ENCODE measurements around the gene LHFPL3. TPM values are rescaled to one million over a fixed set of nuclear protein-coding genes. Genes with fewer than 3 reads are reported as not detected.

Gene LHFPL3
- total RNA-seq, 4 donors from 2014 or later = not detected

GRCh38 chr7:104327534-104327933 lies 869 bp upstream of the LHFPL3 start:
- Histone ChIP-seq H3K4me3 (no peak overlapping the region), H3K9me3 (no peaks in the 10 kb centered on the region), H3K4me1 (peaks cover 13 to 19% (median 18%) of the 10 kb centered on the region in 4 donors), H3K36me3 (no peaks in the 10 kb centered on the region), H3K27ac (replicated peaks in 1 of 4) (no peak overlapping the region), H3K27me3 (peaks cover 0 to 68% (median 20%) of the 10 kb centered on the region in 4 donors)
- WGBS = 47% methylated on average over 7 of the region's 7 CpGs
- intact Hi-C loops (cut with DNase I) = no loop called here
- DNase-seq (ENCODE audit: extremely low spot score) = no peak
- TF ChIP-seq POLR2A (IDR thresholded peaks at IDR 0.05; ENCODE audit: low read depth) (no peak), EP300 (IDR thresholded peaks at IDR 0.05) (no peak), POLR2AphosphoS5 (IDR thresholded peaks at IDR 0.05) (no peak), CTCF (IDR thresholded peaks at IDR 0.05) (no peak)

DNA sequence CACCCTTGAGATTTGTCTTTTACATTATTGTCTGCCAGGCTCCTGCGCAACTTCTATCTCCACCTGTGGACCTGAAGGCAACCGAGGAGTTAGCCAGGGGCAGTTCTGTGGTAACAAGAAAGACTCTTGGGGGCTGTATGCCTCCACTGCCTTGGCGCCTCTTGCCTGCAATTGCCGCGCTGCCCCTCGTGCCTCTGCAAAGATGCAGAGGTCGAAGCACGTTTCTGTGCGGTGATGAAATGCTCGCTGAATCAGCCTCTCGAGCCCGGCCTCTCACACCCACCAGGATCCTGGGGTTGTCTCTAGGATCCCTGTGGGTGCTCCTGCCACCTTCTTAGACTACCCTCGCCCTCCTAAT lies 486 bp upstream of the LHFPL3 start:
- H3K36me3 ChIP-seq = no peaks in the 10 kb centered on the region
- H3K9me3 ChIP-seq = no peaks in the 10 kb centered on the region
- no peak overlapping the region for H3K27ac ChIP-seq (replicated peaks in 1 of 4)
- TF ChIP-seq POLR2AphosphoS5 (IDR thresholded peaks at IDR 0.05) (no peak), EP300 (IDR thresholded peaks at IDR 0.05) (no peak), CTCF (IDR thresholded peaks at IDR 0.05) (no peak), POLR2A (IDR thresholded peaks at IDR 0.05; ENCODE audit: low read depth) (no peak)
- intact Hi-C loops (cut with DNase I) = no loop called here
- H3K4me3 ChIP-seq = peak overlapping the region in 2 of 4 donors; percentile 35
- H3K27me3 ChIP-seq = peaks cover 0 to 66% (median 20%) of the 10 kb centered on the region in 4 donors
- H3K4me1 ChIP-seq = peaks cover 13 to 19% (median 18%) of the 10 kb centered on the region in 4 donors
- no peak for DNase-seq (ENCODE audit: extremely low spot score)
- 16% methylated on average over 6 of the region's 13 CpGs for WGBS

GRCh38 chr7:104328970-104329825 lies 795 bp downstream of the LHFPL3 start:
- Histone ChIP-seq H3K4me1 (peaks cover 13 to 19% (median 18%) of the 10 kb centered on the region in 4 donors), H3K27me3 (peaks cover 0 to 66% (median 20%) of the 10 kb centered on the region in 4 donors), H3K36me3 (no peaks in the 10 kb centered on the region), H3K27ac (replicated peaks in 1 of 4) (no peak overlapping the region), H3K9me3 (no peaks in the 10 kb centered on the region), H3K4me3 (peak overlapping the region; percentile 29 to 38 (median 35))
- no peak for DNase-seq (ENCODE audit: extremely low spot score)
- TF ChIP-seq POLR2AphosphoS5 (IDR thresholded peaks at IDR 0.05) (no peak), EP300 (IDR thresholded peaks at IDR 0.05) (no peak), POLR2A (IDR thresholded peaks at IDR 0.05; ENCODE audit: low read depth) (no peak), CTCF (IDR thresholded peaks at IDR 0.05) (no peak)
- WGBS = 2% methylated on average over 50 of the region's 59 CpGs
- intact Hi-C loops (cut with DNase I) = no loop called here

DNA sequence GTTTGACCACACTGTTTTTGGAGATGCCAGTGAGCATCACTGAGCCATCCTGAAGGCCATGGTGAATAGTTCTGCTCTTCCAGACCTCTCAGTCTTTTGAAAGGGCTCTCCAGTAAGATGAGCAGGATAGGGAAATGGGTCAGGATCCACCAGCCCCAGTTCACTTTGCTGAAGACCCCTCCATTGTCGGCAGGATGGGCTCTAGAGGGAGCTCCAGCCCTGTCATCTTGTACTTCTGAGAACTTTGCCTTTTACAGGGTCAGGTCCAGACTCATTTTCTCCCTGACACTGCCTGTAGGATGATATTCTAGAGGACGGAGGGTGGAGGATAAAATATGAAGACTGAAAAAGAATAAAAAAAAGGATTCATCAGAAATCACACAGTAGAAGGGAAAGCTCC lies 13.1 kb downstream of the LHFPL3 start:
- no peak for DNase-seq (ENCODE audit: extremely low spot score)
- no peaks in the 10 kb centered on the region for H3K9me3 ChIP-seq
- intact Hi-C loops (cut with DNase I) = no loop called here
- H3K4me1 ChIP-seq = no peaks in the 10 kb centered on the region
- 13% methylated on average over 2 of the region's 2 CpGs for WGBS
- H3K36me3 ChIP-seq = no peaks in the 10 kb centered on the region
- H3K27ac ChIP-seq (replicated peaks in 1 of 4) = no peak overlapping the region
- peaks cover 0 to 4% (median 0%) of the 10 kb centered on the region in 4 donors for H3K27me3 ChIP-seq
- no peak overlapping the region for H3K4me3 ChIP-seq
- no peak for TF ChIP-seq POLR2A (IDR thresholded peaks at IDR 0.05; ENCODE audit: low read depth)

- Histone ChIP-seq H3K36me3 (no peaks in the 10 kb centered on the region), H3K27me3 (peaks cover 0 to 11% (median 0%) of the 10 kb centered on the region in 4 donors), H3K4me1 (no peaks in the 10 kb centered on the region), H3K9me3 (no peaks in the 10 kb centered on the region), H3K27ac (replicated peaks in 1 of 4) (no peak overlapping the region), H3K4me3 (no peak overlapping the region)
- intact Hi-C loops (cut with DNase I) = no loop called here
- 49% methylated on average over 5 of the region's 6 CpGs for whole genome bisulfite sequencing
- no peak for DNase-seq (ENCODE audit: extremely low spot score)
- TF ChIP-seq POLR2A (IDR thresholded peaks at IDR 0.05; ENCODE audit: low read depth) (no peak), EP300 (IDR thresholded peaks at IDR 0.05) (no peak), POLR2AphosphoS5 (IDR thresholded peaks at IDR 0.05) (no peak), CTCF (IDR thresholded peaks at IDR 0.05) (no peak)
Observed at GRCh38 chr7:104352736-104353135, 24.3 kb downstream of the LHFPL3 start.

Measured in esophagus muscularis mucosa (tissue), 4 donors.